HG03064 (cell line): ENCODE measurements around the gene ASIC5.
"Not testable (repeated sequence)": the region's sequence is repeated elsewhere in the genome, so short reads cannot be mapped to it uniquely, and the experiment has no call there.

Experiments used
- ATAC-seq: cut with Tn5 transposase; IDR thresholded peaks from one replicate; pipeline ENCODE4 v1.9.1; 2021; ENCODE audit warnings: low read depth; ENCODE audit not compliant: unreplicated experiment

Gene ASIC5

DNA sequence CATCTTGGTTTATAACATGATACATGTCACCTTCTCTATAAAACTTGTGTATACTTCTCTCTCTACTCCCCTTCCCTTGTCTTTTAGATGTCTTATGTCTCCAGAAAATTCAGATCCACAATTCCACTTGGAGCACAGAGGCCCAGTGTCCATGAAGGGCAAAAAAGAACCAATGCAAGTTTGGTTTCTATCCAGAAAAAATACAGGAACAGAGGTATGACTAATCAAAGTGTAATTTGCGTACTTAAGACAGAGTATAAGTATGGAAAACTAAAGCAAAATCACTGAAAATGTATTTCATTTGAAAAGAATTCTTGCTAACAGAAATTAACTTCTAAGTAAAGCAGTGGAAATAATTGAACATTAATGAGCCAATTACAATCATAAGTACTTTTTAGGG, 61.1 kb downstream of the ASIC5 start:
- no peak for ATAC-seq

DNA sequence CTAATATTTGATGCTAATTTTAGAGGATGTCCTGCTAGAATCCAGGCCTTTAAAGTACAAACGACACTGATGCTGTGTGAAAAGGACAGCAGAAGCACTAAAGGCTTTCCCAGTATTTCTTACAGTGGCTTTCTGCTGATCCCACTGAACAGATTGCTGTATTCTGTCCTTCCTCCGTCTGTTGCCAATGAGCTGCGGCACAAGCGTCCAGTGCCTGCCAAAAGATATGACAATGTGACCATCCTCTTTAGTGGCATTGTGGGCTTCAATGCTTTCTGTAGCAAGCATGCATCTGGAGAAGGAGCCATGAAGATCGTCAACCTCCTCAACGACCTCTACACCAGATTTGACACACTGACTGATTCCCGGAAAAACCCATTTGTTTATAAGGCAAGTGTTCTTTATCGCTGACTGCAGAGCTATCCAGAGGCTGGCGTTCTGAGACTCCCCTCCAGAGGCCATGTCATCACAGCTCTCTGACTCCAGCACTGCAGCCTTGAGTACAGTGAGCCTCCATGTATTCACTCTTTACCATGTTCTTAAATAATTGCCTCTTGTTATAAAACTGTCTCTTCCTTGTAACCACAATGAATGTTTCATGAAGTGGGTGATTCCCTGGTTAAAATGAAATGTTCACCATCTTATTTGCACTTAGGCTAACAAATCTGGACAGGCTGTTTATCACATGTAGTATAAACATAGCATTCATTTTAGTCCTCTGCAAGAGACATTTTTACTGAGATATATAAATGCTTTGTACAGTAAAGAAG, 63.7 kb downstream of the ASIC5 start:
- no peak for ATAC-seq

DNA sequence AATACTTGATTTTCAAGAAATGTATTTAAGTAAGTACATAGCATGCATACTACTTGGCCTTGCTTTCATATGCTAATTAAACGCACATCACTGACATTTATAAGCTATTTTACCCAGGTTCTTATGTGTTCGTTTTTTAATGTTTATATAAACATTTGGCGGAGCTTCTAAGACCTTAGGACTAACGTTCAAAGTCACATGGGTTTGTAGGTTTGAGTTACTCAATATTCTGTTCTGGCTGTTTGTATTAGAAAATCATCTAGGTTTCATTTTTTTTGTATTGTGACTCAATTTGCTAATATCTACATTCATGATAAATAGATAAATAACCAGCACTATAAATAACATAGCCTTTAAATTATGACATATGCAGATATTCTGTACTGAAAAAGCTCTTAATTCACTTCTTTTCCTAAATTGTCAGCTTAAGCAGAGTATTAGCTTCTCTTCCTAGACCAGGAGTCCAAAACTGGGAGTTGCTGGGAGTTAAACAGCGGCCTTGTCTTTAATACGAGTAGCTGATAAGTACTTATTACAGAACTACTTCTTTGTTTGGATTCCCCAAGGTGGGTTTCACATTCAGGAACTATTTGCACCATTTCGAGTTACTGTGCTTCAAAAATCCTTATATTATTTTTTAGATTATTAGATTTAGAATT, 65.3 kb downstream of the ASIC5 start:
- no peak for ATAC-seq

DNA sequence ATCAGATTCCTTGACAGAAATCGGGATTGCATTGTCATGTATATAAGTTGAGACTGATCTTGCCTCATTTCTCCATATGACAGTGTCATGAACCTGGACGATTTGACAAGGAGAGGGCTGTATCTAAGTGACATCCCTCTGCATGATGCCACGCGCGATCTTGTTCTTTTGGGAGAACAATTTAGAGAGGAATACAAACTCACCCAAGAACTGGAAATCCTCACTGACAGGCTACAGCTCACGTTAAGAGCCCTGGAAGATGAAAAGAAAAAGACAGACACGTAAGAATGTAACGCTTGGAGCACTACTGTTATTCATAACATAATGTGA, 66.3 kb downstream of the ASIC5 start:
- no peak for ATAC-seq

DNA sequence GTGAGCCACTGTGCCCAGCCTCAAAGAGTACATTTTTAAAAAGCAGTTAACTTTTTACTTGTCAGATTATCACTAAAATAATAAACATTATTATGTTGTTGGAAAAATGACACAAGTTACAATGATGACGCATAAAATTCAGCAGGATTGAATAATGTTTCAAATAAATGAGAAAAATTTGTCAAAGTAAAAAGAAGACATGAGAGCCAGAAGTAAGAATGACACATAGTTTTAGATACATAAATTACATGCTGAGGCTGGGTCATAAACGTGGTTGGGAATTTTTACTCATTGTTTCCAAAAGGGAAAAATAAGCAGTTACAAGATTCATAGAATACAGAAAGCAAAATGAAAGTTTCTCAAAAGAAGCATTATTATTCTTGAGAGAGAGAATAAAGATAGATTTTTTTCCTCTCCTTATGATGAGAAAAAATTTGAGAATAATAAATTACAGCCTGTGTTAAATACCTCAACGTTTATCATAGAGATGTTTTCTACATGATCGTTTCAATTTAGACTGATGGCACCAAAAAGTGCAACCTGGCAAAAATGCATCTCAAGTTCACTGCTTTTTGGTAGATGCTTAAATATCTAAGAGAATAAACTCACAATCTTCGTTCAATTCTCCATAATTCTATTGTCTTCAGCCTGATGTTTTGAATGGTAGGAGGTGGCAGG, 66.8 kb downstream of the ASIC5 start:
- ATAC-seq: no peak

DNA sequence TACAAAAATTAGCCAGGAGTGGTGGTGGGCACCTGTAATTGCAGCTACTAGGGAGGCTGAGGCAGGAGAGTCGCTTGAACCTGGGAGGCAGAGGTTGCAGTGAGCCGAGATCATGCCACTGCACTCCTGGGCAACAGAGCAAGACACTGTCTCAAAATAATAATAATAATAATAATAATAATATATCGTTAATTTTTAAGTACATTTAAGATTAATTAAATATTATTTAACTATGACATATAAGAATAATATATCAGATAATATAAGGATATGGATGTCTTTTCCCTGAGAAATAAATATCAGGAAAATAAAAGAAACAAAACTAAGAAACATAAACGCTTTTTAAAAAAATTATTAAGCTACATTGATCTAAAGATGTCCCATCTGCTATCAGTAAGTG, 68.5 kb downstream of the ASIC5 start:
- ATAC-seq: not testable (repeated sequence)

DNA sequence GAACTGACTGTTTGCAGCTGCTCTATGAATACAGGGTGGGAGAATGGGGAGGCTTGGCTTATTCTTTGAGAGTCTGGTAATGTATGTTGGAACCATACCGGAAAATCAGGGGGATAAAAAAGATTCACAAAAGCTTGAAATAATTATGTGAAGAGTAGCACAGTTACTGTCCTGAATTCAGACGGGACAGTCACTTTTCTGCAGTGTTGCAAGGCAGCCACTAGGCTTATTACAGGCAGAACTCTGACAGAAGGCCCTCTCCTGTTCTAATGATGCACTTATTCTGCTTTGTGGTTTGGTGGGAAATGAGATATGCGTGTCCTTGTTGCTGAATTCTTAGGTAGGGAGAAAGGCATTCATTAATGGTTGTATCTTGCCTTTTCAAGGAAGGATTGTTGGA, 70.1 kb downstream of the ASIC5 start:
- no peak for ATAC-seq

DNA sequence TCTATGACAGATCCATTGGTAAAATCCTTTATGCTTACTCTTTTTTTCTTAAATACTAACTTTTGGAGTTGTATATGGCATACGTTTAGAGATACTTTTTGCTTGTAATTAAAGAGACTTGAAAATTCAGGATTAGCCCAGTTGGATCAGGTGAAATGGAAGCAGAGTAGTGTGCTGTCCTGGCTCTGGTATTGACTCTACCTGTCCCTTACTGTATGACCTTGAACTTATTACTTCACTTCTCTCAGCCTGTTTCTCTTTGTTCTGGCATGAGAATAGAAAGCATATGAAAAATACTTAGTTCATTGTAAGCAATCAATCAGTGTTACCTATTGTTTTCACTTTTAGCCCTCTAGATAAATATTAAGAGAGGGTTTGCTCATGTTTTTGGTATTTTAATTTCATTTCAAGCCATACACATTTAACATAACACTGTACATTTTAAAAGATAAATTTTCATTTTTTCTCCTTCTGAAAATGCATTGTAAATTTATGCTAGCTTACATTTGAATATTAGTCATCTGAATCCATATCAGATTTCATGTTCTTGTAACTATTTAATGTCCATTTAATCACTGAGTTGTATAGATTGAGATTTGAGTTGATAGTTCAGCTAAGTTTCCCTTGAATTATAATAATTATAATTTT, 71.4 kb downstream of the ASIC5 start:
- ATAC-seq: no peak

DNA sequence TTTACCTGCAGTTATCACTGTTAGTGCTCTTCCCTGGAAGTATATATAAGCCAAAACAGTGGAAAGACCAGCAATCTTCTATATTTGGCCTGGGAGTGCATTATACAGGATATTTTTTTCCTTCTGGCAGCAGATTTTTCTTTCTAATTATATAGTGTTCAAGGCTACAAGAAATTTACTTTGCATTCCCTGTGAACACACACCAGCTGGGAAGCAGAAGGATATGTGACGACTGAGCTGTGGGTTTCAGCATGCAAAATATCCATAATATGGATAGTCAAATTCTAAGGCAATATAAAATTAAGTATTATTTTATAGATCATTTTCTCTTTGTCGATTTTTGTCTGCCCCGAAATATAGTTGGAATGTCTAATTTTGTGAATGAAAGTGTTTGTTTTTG, 76.1 kb downstream of the ASIC5 start:
- no peak for ATAC-seq

DNA sequence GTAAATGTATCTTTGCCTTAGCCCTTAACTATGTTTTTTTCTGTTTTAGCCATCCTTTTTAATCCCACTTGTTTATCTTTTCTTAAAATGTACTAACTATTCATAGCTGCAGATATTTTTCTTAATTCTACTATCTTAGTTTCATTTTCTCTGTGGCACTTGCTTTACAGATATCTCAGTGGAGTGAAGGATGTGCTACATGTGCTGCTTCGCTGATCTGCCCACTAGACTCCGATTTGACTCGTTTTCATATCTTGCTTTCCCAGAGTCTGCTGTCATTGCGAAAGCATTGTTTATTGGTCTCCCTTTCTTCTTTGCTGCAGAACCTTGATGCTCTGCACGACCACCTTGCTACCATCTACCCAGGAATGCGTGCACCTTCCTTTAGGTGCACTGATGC, 76.7 kb downstream of the ASIC5 start:
- peak; percentile 58 for ATAC-seq

DNA sequence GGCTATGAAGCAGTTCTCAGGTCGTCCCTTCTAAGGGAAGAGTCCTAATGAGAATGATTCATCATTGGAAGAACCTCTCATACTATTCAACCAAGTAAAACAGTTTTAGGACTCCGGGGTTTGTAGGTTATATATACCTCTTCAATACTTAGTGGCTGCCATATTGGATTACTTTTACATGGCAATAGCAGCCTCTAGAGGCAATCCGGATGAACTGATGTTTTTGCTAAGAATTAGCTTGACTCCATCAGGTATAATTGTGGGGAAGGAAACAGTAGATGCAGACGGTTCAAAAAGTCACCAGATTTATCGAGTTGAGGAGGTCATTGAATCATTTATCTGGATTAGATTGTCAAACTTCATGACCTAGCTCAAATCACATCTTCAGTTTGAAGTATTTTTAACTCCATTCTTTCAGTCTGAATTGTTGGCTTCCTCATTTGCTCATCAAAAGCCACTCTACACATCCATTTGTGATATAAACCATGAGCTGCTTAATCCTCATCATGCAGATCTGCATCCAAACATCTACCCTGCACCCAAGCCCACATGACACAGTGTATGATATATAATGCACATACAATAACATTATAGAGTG, 78.9 kb downstream of the ASIC5 start:
- ATAC-seq: peak; percentile 91

DNA sequence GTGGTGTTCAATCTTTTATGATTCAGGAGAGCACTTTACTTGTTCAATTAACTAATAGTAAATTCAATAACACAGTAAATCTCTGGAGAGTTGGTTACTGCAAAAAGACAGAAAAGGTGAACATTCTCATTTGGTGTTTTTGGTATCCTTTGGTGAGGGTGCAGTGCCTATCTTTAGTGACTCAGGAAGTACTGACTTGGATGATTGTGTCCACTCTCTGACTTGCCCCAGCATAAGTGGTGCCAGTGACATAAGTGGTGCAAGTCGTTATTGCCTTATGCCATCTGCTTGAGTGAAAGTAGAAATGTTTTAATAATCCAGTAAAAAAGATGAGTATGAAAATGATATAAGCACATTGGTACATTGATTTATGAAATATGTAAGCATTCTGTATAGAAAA, 80.2 kb downstream of the ASIC5 start:
- ATAC-seq: no peak

DNA sequence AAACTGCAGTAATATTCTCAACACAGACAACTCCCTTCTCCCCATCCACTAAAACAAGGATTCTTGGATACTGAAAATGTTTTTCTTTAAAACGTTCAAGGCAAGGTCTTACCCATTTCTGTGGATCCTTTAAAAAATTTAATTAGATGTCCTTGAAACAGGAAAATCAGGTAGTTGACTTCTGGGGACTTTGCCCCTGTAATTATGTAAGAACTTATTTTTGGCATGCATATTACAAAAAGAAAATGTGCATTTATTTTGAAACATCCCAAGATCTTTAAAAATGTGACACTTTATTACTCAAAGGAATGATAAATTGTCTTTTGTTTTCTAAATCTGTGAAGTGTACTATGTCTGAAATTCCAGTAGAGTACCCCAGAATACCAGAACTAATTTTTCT, 81.4 kb downstream of the ASIC5 start:
- ATAC-seq: no peak

DNA sequence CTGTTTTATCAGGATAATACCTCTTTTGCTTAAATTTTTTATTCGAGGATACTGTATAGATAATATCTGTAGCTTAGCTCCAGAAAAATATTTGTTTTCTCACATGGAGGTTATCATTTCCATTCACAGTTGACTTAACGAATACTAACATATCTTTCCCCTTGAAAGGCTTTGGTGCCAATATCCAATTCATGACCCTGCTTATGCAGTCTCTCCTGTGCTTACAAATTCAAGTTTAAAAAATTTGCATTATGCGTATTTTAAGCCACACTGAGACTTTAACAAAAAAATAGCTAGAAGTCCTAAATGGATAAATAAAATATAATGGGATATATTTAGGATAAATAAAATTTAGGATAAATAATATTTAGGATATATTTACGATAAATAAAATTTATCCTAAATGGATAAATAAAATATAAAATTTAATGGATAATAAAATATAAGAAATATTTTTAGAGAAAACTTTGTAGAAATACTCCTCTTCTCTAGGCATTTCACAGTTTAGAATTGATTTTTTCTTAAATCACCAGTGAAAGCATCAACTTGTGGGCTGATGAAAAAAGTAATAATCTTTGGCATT, 84.7 kb downstream of the ASIC5 start:
- ATAC-seq: no peak

DNA sequence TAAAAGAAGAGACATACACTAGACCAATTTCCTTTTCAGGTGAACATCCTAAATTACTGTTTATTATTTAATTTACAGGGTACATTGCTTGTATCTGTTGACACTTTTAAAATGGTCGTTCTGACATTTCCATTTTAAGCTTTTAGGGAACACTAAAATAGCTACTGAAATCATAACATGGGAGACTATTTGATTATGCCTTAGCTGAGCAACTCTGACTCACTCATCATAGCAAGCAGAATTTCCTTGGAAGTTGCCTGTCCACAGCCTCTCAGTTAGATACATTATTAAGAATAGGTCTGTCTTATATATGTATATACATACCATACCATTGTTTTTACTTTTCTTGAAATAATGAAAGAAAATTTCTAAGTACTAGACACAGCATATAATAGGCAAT, 85.3 kb downstream of the ASIC5 start:
- ATAC-seq: no peak
